HG03066 (cell line): ENCODE data around the gene BPIFA3.

Experiments used
- ATAC-seq: cut with Tn5 transposase; IDR thresholded peaks from one replicate; pipeline ENCODE4 v1.9.1; 2021; ENCODE audit warnings: low read depth; ENCODE audit not compliant: unreplicated experiment

Gene BPIFA3

GRCh38 chr20:33211817-33212424 is 5.2 kb upstream of the BPIFA3 start:
- no peak for ATAC-seq

GRCh38 chr20:33224399-33224798 is 7.2 kb downstream of the BPIFA3 start:
- no peak for ATAC-seq

GRCh38 chr20:33229843-33230242 is 12.7 kb downstream of the BPIFA3 start:
- no peak for ATAC-seq

GRCh38 chr20:33231237-33231636 is 14.1 kb downstream of the BPIFA3 start:
- ATAC-seq, result no peak

- no peak for ATAC-seq
Observed at GRCh38 chr20:33232486-33233072, 15.4 kb downstream of the BPIFA3 start.

- no peak for ATAC-seq
Observed at GRCh38 chr20:33233129-33233774, 16.1 kb downstream of the BPIFA3 start.

GRCh38 chr20:33234050-33234449 is 16.9 kb downstream of the BPIFA3 start:
- ATAC-seq, result no peak

- ATAC-seq, result no peak
Observed at GRCh38 chr20:33235696-33236095, 18.5 kb downstream of the BPIFA3 start, which contains the start of gene BPIFA1. Gene BPIFA1, plus strand, starts transcription at chr20:33235996. Its CDS starts 1,716 bp downstream, at chr20:33237712.

- ATAC-seq, result no peak
Observed at GRCh38 chr20:33236351-33236750, 19.2 kb downstream of the BPIFA3 start.

GRCh38 chr20:33237989-33238388 is 20.8 kb downstream of the BPIFA3 start:
- no peak for ATAC-seq

GRCh38 chr20:33239418-33239817 is 22.3 kb downstream of the BPIFA3 start:
- no peak for ATAC-seq

- no peak for ATAC-seq
Observed at GRCh38 chr20:33239979-33240736, 23.0 kb downstream of the BPIFA3 start.

GRCh38 chr20:33240923-33241322 is 23.8 kb downstream of the BPIFA3 start:
- no peak for ATAC-seq

- no peak for ATAC-seq
Observed at GRCh38 chr20:33242319-33243100, 25.4 kb downstream of the BPIFA3 start.

GRCh38 chr20:33246077-33246476 is 28.9 kb downstream of the BPIFA3 start:
- ATAC-seq, result no peak

- ATAC-seq, result no peak
Observed at GRCh38 chr20:33249456-33249855, 32.3 kb downstream of the BPIFA3 start.

GRCh38 chr20:33250666-33251065 is 33.5 kb downstream of the BPIFA3 start:
- no peak for ATAC-seq

- no peak for ATAC-seq
Observed at GRCh38 chr20:33251496-33251895, 34.3 kb downstream of the BPIFA3 start.

- no peak for ATAC-seq
Observed at GRCh38 chr20:33252460-33252859, 35.3 kb downstream of the BPIFA3 start.

GRCh38 chr20:33255005-33255404 is 37.9 kb downstream of the BPIFA3 start:
- ATAC-seq, result no peak

- no peak for ATAC-seq
Observed at GRCh38 chr20:33257237-33257636, 40.1 kb downstream of the BPIFA3 start.
